Inflammatory macrophage treated with lipopolysaccharide for 4 hours (primary cell): ENCODE measurements around the gene KHDC4.

Source experiments
- DNase-seq: peaks from one replicate; pipeline ENCODE4 v3.0.0-alpha.2; 2020

The KHDC4 gene

DNA sequence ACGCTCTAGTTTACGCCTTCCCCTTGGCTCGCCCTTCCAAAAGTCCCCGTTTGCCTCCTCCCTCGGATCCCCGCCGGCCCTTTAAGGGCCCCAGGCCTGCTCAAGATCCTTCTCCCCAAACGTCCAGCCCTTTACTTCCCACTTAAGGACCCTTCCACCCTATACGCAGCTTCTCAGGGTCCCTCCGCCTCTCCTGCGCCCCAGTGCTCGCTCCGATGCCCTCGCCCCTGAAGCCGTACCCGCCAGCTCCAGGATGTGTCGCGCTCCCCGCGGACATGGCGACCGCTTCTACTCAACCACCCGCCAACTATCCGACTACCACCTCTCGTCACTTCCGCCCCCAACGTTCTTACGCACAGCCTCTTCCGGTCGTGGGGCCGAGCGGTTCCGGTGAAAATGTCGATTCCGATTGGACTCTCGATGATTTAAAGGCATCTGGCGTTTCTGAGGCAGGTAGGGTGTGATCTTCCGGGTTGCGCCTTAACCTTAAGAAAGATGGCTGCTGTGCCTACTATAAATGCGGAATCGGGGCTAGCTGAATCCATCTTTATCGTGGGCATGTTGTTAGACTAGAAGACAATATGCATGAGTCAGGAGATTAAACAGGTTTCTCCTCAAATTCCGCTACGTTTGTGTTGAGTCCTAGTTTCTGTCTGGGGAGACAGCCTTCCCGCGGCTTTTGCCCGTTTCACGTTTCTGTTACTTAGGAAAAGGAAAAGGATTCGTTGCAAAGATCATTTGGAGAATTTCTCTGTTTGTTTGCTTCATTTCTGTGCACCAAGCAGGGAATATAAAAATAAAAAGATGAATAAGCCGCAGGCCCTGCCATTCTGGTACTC lies at the start of gene KHDC4:
Gene KHDC4, minus strand, starts transcription at position 317 of the 839 bp plus-strand sequence. Its CDS starts 40 bp downstream, at position 277.
- DNase-seq: peak; percentile 99

DNA sequence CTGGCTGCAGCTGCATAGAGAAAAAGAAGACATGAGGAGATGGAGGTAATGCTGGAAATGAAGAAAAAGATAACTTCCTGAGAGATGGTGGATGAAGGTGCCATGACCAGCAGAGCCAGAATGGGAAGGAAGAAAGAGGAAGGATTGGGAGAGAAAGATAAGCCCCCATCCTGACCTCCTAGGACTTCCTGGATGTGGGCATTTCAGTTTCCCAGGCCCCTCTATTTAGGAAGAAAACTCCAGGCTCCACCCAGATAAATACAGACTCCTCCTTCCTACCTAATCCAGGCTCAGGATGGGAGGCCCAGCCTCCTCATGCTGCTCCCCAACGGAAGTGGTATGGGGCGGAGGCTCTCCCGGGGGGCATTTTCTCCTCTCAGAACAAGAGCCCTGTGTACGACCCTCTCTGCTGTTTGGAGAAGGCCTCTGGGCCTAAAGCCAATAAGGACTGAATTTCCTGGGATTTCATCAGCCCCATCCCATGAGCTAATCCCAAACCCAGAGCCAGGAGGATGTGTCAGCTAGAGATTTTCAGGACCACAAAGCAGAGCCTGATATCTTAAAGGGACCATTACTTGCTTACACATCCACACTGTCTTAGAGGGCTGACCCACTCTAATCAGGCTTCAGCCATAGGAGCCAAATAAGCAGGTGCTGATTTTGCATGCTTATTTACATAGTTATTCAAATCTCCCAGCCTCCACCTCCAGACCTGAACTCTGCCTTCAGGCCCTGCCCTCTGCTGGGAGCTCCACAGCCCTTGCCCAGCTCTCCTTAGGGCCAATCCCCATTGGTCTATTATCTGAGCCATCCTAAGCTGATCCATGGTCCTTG lies 49.2 kb upstream of the KHDC4 start:
- DNase-seq: no peak

DNA sequence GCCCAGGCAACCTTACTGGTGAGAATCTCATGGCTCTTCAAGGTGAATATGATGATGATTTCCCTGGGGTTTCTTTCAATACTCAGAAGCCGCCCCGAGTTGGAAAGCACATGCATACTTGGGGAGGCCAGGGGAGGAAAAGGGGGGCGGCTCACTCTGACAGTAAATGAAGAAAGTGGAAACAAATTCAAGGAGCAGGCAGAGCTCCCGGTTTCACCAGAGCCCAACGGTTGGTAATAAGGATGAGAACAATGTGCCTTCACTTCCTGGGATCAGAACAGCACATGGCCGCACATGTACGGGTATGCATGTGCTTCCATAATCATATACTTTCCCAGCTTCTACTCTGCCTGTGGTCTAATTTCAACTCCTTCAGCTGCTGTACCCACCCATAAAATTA lies 47.9 kb upstream of the KHDC4 start:
- no peak for DNase-seq

GRCh38 chr1:155981266-155982088 lies 47.3 kb upstream of the KHDC4 start:
- DNase-seq: peak; percentile 82

DNA sequence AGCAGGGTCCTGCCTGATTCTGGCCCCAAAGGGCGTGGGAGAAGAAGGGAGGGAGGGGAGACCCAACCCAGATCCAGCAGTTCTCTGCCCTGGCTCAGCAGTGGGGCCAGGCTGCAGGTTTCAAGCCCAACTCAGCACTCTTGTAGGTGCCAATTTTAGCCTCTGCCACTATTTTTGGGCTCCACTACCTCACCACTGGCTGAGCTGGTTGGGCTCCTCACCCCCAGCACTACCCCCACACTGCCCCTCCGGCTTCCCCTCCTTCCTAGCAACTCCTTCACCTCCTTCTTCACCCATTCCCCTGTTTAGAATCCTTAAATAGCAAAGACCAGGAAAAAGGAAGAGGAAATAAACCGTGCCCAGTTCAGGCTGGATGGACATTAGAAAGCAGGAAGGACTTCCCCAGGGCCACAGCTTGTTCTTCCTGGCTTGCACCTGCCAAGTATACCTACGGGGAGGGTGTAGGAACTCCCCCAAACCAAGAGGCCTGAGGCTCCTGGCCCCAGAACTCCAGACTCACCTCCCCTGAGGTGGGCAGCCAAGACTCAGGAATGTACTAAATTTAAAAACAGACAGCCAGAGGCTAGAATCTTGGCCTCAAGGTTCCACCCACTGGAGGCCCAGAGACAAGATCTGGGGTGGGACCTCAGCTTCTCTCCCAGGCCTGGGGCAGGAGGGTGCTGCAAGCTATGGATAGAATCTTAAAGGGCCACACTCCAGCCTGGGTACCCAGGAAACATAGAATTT lies 45.6 kb upstream of the KHDC4 start:
- DNase-seq: no peak

- DNase-seq: peak; percentile 93
Observed at GRCh38 chr1:155978973-155979429, 44.8 kb upstream of the KHDC4 start.

GRCh38 chr1:155978325-155978972 lies 44.2 kb upstream of the KHDC4 start, which contains the start of gene ARHGEF2:
ARHGEF2 (minus strand) TSS chr1:155978547; CDS start chr1:155978427, 120 bp downstream.
- peak; percentile 88 for DNase-seq

GRCh38 chr1:155977690-155978324 lies 43.6 kb upstream of the KHDC4 start:
- DNase-seq: peak; percentile 85

- no peak for DNase-seq
Observed at GRCh38 chr1:155976913-155977689, 42.9 kb upstream of the KHDC4 start.

GRCh38 chr1:155976062-155976912 lies 42.1 kb upstream of the KHDC4 start:
- no peak for DNase-seq

GRCh38 chr1:155975375-155976061 lies 41.3 kb upstream of the KHDC4 start:
- no peak for DNase-seq

DNA sequence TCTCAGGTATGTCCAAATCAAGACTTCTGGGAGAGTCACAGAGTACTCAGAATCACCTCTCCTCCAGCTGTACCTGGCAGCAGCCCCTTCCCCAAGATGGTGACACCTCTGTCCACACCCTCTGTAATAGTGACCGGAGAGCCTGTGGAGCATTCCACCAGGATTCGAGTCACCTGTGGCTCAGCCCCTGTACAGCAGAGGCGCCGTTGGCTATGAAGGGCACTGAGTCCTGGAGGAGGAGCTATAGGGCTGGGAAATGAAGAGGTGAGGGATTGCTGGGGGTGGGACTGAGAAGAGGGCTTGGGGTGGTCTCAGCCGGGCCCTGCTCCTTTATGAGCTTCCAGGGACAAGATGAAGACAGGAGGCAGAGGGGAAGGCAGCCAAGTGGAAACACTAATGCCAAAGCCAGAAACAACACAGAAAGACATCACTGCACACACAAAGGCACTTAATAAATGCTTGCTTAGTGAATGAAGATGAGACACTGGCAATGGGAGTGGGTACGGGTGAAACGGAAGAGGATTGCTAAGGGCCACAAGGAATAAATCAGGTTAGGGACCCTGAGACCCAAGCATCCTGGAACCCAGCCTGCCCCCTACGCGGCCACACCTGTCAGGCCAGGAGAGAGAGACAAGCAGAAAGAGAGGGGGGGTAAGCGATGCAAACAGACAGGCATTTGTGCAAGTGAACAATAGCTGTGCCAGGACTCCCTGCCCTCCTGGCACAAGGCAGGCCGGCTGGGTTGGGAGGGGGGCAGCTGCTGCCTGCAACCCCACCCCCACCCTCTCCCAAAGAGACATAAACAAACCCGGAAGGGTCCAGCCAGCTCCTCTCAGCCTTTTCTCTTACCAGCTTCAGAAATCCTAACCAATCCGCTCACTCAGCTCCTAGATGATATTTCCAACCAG lies 40.2 kb upstream of the KHDC4 start:
- DNase-seq: no peak

DNA sequence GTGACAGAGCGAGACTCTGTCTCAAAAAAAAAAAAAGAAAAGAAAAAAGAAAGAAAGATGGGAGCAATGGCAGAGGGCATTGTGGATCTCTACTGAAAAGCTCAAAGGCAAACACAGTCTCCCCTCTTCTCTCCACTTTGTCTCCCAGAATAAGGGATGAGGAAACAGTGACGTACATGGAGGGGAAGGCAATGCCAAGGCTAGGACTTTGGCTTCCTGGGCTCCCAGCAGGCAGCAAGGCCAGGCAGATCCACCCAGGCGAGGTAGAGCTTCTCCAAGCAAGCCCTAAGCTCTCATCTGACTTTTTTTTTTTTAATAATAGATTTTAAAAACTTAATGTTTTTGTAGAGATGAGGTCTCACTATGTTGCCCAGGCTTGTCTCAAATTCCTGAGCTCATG lies 39.5 kb upstream of the KHDC4 start:
- DNase-seq: no peak

DNA sequence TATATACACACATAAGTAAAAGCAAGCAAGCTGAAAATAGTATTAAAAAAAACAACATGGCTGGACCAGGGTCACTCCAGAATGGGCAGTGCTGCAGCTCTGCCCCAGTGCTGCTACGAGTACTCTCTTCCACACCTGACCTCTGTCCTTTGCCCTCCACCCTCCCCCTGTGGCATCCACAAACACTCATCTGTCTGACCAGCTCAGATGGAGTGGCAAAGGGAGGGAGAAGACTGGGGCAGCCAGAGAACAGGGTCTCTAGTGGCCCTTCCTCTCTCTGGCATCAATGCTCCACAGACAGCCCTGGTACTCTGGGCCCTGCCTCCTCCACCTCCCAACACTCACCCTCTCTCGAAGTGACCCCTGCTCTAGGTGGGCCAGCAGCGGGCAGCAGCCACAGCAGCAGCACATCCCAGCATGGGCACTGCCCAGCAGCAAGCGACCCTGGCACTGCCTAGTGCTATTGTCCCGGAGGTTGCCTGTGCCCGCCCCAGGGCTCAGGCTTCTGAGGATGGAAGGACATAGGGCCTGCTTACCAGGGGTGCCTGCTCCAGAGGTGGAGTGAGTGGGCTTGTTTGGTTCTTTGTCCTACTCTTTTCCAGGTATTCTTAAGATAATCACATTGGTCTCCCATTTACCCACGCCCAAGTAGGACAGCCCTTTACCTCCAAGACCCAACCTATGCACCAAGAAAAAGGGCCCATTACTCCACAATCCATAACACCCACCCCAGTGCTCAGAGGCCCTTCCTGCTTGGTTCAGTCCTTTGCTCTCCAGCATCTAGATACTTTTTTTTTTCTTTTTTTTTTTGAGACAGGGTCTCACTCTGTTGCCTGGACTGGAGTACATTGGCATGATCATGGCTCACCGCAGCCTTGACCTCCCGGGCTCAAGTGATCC lies 37.9 kb upstream of the KHDC4 start:
- no peak for DNase-seq

DNA sequence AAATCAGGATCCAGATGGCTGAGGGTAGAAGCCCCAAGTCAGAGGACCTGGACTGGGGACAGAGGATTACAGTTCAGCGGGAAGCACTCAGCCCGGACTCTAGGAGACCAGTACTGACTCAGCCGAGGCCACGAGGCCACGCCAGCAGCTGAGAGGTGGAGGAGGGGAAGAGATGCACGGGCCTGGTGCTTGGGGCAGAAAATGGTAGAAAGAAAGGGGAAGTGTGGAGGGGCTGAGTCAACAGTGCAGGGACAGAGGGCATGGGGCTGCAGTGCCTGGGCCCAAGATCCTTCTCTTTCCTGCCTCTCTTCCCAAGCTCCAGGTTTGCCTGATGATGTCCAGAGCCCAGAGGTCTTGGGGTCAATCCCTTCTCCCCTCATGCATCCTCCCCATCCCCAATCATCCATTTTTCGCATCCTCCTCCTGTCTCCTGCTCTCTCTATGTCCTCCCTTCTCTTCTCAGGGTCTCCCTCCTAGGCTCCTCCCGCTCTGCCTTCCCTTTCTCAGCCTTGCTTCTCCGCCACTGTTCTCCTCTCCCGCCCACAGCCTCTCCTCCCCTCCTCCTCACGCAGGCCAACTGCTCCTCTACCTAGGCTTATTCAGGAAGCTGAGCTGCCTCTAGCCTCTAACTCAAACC lies 36.4 kb upstream of the KHDC4 start:
- peak; percentile 95 for DNase-seq

GRCh38 chr1:155969377-155969791 lies 35.2 kb upstream of the KHDC4 start:
- DNase-seq: no peak
